Tibial artery (tissue), 4 donors: ENCODE results near the gene STARD5.

Source experiments
- DNase-seq, 2 donors: peaks; one replicate each; pipeline ENCODE4 v3.0.0-alpha.2; 2019
- H3K27ac ChIP-seq, 2 donors: fragments of 200-600 bp; sonication (generic) in 1 of 2; 1 replicate in 1 of 2; 2 replicates in 1 of 2; pipeline ENCODE4 v1.5.1; 2018 to 2019; ENCODE audit warnings: mild to moderate bottlenecking in 1 of 2
- H3K27me3 ChIP-seq, 2 donors: fragments of 200-600 bp; sonication (generic) in 1 of 2; one replicate each; pipeline versions ENCODE4 v1.5.1 to v1.6.0; 2016 to 2019
- H3K36me3 ChIP-seq, 3 donors: fragments of 200-600 bp; sonication (generic) in 2 of 3; one replicate each; pipeline ENCODE4 v1.5.1; 2016 to 2019; ENCODE audit warnings: mild to moderate bottlenecking in 2 of 3
- H3K4me1 ChIP-seq, 4 donors: fragments of 200-600 bp; sonication (generic) in 2 of 4; 1 replicate in 3 of 4; 2 replicates in 1 of 4; pipeline ENCODE4 v1.5.1; 2016 to 2019
- H3K4me3 ChIP-seq, 2 donors: fragments of 200-600 bp; sonication (generic) in 1 of 2; 1 replicate in 1 of 2; 2 replicates in 1 of 2; pipeline ENCODE4 v1.5.1; 2018 to 2019; ENCODE audit warnings: mild to moderate bottlenecking in 2 of 2
- H3K9me3 ChIP-seq, 3 donors: fragments of 200-600 bp; sonication (generic) in 1 of 3; one replicate each; pipeline ENCODE4 v1.5.1; 2016 to 2019
- intact Hi-C: fragments of 100-400 bp; cut with DNase I; formaldehyde crosslinking; loops from one replicate; pipeline ENCODE4 v1.15.0; 2023; ENCODE audit warnings: low total_unique reads
- TF ChIP-seq, protein P1 (sequence below), 2 experiments: fragments of 200-600 bp in 1 of 2; fragments of 450-650 bp in 1 of 2; IDR thresholded peaks; one replicate each; pipeline ENCODE4 v1.5.1; 2017 to 2019; ENCODE audit warnings: antibody characterized with exemption in 2 of 2, mild to moderate bottlenecking in 1 of 2, moderate library complexity in 1 of 2

The STARD5 gene

DNA sequence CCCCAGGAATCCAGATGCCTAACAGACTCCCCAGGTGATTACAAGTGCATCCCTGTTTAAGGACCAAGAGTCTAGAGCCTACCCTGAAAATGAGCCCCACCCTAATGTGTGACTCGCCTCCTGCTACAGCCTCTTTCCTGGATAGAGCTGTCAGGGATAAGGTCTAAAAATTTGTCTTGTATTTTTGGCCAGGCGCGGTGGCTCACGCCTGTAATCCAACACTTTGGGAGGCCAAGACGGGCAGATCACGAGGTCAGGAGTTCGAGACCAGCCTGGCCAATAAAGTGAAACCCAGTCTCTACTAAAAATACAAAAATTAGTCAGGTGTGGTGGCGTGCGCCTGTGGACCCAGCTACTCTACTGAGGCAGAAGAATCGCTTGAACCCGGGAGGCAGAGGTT, 38.8 kb upstream of the STARD5 start:
- Histone ChIP-seq H3K27ac (no peak overlapping the region), H3K4me3 (no peak overlapping the region), H3K36me3 (no peaks in the 10 kb centered on the region), H3K27me3 (peaks cover 0 to 3% of the 10 kb centered on the region in 2 donors), H3K4me1 (no peaks in the 10 kb centered on the region), H3K9me3 (no peaks in the 10 kb centered on the region)
- intact Hi-C loops: no loop called here
- TF ChIP-seq, protein P1, sequence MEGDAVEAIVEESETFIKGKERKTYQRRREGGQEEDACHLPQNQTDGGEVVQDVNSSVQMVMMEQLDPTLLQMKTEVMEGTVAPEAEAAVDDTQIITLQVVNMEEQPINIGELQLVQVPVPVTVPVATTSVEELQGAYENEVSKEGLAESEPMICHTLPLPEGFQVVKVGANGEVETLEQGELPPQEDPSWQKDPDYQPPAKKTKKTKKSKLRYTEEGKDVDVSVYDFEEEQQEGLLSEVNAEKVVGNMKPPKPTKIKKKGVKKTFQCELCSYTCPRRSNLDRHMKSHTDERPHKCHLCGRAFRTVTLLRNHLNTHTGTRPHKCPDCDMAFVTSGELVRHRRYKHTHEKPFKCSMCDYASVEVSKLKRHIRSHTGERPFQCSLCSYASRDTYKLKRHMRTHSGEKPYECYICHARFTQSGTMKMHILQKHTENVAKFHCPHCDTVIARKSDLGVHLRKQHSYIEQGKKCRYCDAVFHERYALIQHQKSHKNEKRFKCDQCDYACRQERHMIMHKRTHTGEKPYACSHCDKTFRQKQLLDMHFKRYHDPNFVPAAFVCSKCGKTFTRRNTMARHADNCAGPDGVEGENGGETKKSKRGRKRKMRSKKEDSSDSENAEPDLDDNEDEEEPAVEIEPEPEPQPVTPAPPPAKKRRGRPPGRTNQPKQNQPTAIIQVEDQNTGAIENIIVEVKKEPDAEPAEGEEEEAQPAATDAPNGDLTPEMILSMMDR (IDR thresholded peaks at IDR 0.05): no peak
- no peak for DNase-seq

DNA sequence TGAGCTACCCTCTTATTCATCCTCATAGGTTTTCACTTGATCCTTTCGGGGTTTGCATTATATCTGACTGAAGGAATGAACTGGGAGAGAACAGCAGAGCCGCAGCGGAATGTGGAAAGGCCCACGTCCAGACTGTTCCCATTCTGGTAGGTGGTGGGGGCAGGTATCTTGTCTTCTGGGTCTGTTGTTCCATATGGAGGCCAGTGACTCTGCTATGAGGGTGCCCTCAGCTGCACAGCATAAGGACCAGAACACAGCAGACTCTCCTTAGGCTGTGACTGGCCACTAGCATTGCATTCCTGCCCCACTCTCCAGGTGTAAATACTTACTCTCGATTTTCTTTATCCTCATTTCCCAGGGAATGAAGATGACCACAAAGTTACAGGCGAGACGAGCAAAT, 38.0 kb upstream of the STARD5 start:
- Histone ChIP-seq H3K9me3 (no peaks in the 10 kb centered on the region), H3K4me1 (no peaks in the 10 kb centered on the region), H3K27me3 (peaks cover 0 to 3% of the 10 kb centered on the region in 2 donors), H3K27ac (no peak overlapping the region), H3K4me3 (no peak overlapping the region), H3K36me3 (no peaks in the 10 kb centered on the region)
- intact Hi-C loops: no loop called here
- TF ChIP-seq, protein P1 (IDR thresholded peaks at IDR 0.05): no peak
- DNase-seq: no peak

DNA sequence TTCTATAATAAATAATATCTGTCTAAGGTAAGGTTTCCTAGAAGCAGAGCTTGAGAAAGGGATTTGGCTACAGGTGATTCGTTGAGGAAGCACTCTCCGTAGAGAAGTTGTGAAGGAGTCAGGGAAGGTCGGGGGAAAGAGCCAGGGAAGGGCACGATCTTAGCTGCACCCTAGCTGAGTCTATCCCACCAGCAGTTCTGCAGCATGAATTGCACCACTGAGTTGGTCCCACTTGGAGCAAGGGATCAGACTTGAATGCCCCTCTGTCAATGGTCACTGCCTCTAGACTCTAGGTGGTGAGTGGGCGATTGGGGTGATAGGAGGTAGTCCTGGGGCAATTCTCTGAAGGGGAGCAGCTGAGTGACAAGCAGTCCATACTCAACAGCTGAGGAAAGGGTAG, 36.5 kb upstream of the STARD5 start:
- no peak for DNase-seq
- no peaks in the 10 kb centered on the region for H3K4me1 ChIP-seq
- no peaks in the 10 kb centered on the region for H3K9me3 ChIP-seq
- no peak overlapping the region for H3K27ac ChIP-seq
- peaks cover 0 to 3% of the 10 kb centered on the region in 2 donors for H3K27me3 ChIP-seq
- intact Hi-C loops: no loop called here
- no peak overlapping the region for H3K4me3 ChIP-seq
- TF ChIP-seq, protein P1 (IDR thresholded peaks at IDR 0.05): no peak
- no peaks in the 10 kb centered on the region for H3K36me3 ChIP-seq

DNA sequence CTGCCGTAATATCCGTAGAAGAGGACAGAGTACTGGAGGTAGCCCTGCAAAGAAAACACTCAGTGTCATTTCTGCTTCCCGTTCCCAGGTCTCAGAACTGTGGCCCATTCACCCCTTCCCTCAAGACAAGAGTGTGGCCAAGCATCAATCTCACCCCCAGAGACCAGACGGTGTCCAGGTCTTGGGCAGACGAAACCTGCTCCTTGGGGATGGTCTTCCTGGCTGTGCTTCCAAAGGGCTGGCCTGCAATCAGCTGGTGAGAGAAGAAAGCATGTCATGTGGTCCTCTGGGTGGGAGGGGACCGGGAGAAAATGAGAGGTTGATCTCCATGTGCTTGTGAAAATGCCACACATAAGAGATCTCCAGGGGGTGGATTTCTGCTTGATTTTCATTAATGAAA, 34.3 kb upstream of the STARD5 start:
- DNase-seq: no peak
- peaks cover 0 to 3% of the 10 kb centered on the region in 2 donors for H3K27me3 ChIP-seq
- H3K4me3 ChIP-seq: no peak overlapping the region
- H3K4me1 ChIP-seq: no peaks in the 10 kb centered on the region
- H3K27ac ChIP-seq: no peak overlapping the region
- no peaks in the 10 kb centered on the region for H3K36me3 ChIP-seq
- TF ChIP-seq, protein P1 (IDR thresholded peaks at IDR 0.05): no peak
- intact Hi-C loops: no loop called here
- no peaks in the 10 kb centered on the region for H3K9me3 ChIP-seq

DNA sequence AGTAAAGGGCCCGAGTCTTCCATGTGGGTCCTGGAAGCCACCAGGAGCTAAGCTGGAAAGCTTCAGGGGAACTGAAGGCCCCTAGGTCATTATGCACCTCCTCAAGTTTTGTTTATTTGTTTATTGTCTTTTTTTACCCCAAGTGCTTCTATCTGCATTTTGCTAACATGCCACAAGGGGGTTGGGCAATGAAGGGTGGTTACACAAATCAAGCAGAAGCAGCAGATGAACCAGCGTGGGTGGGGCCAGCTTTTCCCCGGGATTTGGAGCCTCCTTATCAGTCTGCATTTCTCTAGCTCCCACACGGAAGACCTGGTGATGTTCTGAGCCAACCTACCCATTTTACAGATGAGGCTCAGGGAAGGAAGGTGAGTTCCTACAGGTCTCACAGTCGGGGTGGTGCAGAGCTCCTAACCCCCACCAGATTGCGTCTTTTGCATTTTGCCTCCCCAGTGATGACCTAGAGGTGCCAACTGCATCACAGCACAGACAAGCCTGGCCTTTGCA, 33.3 kb upstream of the STARD5 start:
- no peaks in the 10 kb centered on the region for H3K9me3 ChIP-seq
- intact Hi-C loops: no loop called here
- H3K27ac ChIP-seq: no peak overlapping the region

More for the DNA sequence above, 33.3 kb upstream of the STARD5 start:
- DNase-seq: no peak
- Histone ChIP-seq H3K4me3 (no peak overlapping the region), H3K36me3 (no peaks in the 10 kb centered on the region), H3K27me3 (peaks cover 0 to 3% of the 10 kb centered on the region in 2 donors), H3K4me1 (no peaks in the 10 kb centered on the region)
- TF ChIP-seq, protein P1 (IDR thresholded peaks at IDR 0.05): no peak
